ENCODE measurements around the gene LTBP1.

- TF ChIP-seq CTCF (IDR thresholded peaks at IDR 0.05) = no peak
- TF ChIP-seq POLR2A (IDR thresholded peaks at IDR 0.05) = no peak
- TF ChIP-seq POLR2AphosphoS5 (IDR thresholded peaks at IDR 0.05) = no peak
Measured at GRCh38 chr2:33213648-33214047, 266.9 kb downstream of the LTBP1 start.

Data from breast epithelium (tissue), 3 donors.